ENCODE measurements around the gene TSPAN1.

The TSPAN1 gene

DNA sequence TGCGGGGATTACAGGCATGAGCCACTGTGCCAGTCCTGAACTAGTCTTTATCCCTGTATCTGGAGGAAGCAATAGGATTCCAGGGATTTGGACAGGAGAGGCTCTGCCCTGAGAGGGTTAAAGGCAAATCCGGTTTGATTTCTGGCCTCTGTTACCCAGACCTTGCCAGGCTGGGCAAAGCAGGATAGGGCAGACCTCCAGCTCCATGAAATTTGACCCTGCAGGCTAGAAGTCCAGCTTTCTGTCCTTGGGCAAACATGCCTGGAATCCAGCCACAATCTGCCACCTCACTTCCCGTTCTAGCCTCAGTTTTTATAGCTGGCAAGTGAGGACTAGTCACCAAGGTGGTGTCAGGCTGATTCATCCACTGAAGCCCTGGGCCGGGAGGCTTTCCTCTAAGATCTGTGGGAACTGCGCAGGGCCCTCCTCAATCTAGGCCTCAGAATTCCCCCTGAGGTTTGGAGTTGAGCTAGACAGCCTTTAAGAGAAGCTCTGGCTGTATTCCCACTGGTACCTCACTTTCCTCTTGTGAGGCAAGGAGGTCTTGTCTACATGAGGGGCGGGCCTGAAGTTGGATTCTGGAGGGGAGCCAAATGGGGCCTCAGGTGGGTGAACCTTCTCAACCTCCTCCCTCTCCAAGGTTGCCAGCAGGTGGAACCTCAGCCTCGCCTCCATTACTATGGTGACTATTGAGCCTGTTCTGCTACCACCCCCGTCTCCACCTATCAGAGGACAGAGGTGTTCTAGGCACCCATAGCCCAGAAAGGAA lies 8.4 kb downstream of the TSPAN1 start:
- intact Hi-C loops (cut with DNase I) = no loop called here
- DNase-seq = peak in 14 of 42 donors; percentile 27 to 71 (median 58)

DNA sequence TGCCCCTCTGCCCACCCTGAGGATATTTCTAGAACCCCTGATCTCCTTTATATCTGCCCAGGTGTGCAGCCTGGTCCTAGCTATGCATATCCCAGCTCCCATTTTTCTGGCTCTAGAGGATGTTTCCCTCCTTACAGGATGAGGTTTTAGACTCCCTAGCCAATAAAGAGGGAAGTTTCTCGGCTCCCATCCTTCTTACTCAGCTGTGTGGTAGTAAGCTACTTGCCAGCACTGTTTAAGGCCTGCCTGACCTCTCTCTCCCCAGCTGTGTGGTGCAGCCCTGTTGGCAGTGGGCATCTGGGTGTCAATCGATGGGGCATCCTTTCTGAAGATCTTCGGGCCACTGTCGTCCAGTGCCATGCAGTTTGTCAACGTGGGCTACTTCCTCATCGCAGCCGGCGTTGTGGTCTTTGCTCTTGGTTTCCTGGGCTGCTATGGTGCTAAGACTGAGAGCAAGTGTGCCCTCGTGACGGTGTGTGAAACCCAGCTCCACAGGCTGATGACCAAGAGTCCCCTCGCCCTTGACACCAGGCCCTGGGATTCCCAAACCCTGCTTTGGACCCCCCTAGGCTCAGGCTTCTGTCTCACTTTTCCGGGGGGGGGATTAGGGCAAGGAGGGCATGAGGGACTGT lies 9.2 kb downstream of the TSPAN1 start:
- DNase-seq = peak in 2 of 42 donors; percentile 12 to 39
- intact Hi-C loops (cut with DNase I) = no loop called here

DNA sequence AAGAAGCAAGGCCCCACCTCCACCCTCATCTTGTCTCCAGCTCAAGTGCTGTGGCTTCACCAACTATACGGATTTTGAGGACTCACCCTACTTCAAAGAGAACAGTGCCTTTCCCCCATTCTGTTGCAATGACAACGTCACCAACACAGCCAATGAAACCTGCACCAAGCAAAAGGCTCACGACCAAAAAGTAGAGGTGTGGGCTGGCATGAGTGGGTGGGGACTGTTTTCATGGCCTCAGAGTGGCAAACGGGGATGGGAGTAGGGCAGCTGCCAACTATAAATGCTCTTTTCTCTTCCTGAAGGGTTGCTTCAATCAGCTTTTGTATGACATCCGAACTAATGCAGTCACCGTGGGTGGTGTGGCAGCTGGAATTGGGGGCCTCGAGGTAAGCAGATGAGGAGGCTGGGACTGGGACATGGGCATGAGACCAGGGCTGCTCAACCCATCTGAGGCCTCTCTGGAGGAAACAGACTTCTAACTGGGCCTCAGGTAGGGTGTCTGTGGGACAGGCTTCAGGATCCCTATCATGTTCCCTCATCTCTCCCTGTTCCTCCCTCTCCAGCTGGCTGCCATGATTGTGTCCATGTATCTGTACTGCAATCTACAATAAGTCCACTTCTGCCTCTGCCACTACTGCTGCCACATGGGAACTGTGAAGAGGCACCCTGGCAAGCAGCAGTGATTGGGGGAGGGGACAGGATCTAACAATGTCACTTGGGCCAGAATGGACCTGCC lies 10.2 kb downstream of the TSPAN1 start:
- peak in 29 of 42 donors; percentile 26 to 86 (median 59) for DNase-seq
- intact Hi-C loops (cut with DNase I) = no loop called here

DNA sequence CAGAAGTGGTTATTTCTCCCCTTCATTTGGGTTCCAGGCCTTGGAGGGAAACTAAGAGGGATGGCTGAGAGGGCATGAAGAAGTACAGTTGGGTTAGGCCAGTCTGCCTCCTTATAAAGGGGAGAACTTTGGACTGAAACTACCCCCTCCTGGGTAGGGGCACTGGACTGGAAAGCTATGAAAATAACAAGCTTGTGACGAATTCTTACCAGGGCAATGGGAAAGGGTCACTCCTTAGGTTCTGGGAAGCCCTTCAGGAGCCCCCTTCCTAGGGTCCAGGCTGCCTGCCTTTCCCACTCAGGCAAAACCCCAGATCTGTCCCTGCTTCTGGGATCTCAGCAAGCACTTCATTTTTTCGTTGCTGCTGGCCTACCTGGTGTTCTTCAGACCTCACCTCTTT lies 11.2 kb downstream of the TSPAN1 start:
- intact Hi-C loops (cut with DNase I) = no loop called here

DNA sequence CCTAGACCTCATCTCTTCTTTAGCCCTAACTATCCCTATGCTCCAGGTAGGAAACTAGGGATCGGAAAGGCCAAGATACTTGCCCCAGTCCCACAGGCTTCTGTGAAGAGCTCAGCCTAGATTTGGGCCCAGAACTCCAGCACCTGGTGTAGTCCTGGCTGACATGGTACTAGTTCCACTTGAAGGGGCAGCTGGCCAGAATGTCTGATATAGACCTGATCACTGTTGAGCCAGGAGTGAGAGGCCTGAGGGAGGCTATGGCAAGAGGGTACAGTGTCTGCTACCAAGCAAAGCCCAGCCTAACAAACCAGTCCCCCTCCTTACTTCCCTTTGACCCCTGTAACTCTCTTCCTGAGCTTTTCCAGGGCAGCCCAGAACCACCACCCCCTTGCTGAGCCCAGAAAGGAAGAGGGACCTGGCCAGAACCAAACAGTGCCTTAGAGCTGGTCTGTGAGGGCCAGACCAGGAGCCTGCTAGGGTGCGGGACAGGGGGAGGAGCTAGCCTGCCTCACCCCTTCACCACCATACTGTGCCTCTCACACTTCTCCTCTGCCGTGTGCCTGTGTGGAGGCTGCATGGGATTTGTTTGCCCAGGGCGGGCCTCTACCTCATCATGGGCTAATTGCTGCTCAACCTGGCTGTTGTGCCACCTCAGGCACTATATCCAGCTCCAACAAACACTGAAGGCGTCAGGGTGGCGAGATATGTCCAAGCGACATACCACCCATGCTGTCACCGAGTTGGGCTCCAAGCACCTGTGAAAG lies 12.4 kb downstream of the TSPAN1 start:
- no peak for DNase-seq

More for the DNA sequence above, 11.2 kb downstream of the TSPAN1 start:
- no peak for DNase-seq

DNA sequence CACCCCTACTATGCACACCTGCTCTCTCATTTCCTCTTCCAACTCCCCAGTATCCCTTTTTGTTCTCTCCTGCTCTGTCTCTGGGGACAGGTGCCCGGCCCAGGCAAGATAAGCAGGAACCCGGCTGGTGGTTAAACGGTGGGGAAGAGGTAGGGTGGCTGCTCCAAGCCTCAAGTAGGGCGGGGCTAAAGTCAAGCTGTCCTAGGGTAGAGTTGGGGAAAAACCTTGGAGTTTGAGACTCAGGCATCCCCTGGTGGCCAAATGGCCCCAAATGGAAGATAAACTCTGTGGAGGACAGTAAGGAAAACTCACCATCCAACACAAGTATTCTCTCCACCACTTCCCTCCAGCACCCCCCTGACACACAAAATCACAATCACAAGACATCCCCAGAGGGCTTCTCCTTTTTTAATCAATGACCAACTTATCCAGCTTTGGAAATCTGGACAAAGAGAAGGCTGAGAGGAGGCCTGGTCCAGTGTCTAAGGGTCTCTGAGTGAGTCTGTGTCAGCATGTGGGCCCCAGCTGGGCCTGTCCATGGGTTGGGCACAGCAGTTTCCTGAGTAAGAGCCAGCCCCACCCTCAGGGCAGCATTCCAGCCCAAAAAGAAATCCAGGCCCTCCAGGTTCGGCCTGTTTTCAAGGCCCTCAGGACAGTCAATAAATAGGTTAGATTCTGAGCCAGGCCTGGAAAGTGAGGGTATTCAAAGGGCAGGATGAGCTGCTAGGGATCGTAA lies 13.6 kb downstream of the TSPAN1 start:
- intact Hi-C loops (cut with DNase I) = no loop called here
- DNase-seq = no peak

More for the DNA sequence above, 12.4 kb downstream of the TSPAN1 start:
- intact Hi-C loops (cut with DNase I) = no loop called here

DNA sequence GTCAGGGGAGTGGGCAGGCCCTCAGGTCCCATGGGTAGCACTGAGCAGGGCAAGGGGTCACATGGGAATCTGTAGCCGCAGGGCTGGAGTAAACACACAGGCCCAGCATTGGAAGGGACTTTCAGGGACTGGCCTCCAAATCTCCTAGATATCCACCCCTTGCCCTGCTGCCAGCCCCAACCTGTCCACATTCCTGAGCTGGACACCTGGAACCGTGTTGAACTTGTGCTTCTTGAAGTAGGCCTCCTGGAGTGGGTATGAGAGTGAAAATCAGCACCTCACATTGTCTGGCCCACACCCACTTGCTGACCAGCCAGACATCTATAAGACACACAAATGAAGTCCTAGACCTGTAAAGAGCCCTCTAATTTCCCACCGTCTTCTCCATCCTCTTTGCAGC lies 15.7 kb downstream of the TSPAN1 start:
- intact Hi-C loops (cut with DNase I) = no loop called here
- DNase-seq = no peak

DNA sequence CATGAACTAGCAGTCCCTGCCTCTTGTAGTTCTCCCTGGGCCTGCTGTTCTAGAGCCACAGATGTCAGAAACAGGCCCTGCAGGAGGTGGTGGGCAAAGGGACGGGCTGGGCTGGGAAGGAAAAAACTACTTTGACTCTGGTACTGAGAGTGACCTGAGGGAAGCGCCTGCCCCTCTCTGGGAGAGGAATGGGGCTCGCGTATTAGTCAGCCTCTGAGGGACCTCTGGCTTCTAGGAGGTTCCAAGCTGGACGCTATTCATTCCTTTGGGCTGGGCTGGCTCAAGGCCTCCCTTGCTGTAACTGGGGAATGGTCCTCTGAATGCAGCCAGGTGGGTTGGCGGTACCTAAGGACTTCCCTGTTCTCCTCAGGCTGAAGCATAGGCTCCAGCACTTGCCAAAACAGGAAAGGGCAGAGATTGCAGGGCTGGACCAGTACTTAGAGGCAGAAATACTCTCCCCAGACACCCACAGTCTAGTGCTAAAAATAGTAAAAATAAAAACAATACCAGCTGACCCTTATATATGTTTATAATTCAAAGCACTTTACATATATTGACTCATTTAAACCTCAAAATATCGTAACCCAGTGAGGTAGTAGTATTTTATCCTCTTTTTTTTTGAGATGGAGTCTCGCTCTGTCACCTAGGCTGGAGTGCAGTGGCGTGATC lies 16.3 kb downstream of the TSPAN1 start:
- no peak for DNase-seq
- intact Hi-C loops (cut with DNase I) = no loop called here

DNA sequence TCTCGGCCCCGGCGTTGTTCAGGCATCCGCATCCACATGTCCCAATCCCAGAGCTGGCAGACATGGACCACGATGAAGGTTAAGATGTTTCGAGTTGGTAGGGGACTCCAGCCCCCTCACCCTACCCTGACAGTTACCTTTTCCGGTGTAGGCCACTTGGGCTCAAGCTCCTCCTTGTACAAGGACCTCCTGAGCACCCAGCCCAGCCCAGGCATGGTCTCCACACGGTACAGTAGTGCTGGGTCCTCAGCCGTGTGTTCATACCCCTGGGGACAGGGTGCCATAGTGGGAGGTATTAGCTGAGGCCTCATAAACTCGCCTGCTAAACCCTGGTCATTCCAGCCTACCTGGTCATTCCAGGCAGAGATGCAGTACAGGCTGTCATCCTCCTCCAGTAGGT lies 17.3 kb downstream of the TSPAN1 start:
- intact Hi-C loops (cut with DNase I) = no loop called here
- no peak for DNase-seq

DNA sequence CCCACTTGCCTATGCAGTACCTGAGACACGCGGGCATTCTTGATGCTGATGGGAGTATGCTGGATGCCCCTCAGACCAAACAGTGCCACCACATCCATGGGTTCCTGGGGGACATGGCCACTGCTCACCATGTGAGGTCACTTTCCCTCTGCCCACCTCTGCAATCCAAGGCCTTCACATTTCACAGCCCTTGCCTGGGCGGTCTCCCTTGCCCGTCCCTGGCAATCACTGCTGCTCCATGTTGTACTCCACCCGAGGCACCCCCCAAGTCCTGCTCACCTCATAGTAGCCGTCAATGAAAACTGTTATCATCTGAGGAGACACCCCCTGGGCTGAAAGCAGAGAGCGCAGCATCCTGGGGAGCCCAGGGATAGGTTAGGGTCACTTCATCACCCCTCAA lies 18.4 kb downstream of the TSPAN1 start:
- no peak for DNase-seq
- intact Hi-C loops (cut with DNase I) = no loop called here

DNA sequence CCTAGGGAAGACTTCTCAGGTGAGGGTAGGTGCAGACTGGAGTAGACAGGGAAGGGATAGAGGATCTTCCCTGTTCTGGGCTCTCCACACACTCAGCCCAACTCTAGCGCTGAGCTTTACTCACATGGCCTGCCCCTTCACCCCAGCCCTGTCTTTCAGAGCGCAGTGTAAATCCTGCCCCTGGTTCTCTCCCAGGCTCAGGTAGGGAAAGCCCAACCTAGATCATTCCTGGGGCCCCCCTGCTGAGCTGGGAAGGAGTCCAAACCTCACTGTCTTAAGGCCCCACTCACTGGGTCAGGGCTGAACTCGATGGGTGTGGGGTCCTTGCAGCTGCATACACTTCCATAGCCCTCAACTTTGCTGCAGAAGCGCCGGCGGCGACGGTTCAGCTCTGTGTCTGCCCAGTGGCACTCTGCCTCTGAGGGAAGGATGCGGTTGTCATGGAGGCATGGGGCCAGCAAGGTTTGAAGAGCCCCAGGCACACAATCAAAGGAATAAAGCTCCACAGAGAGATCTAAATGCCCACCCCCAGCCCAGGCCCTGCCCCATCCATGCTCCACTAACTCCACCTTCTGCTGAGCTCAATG lies 19.2 kb downstream of the TSPAN1 start:
- no peak for DNase-seq
- intact Hi-C loops (cut with DNase I) = no loop called here

DNA sequence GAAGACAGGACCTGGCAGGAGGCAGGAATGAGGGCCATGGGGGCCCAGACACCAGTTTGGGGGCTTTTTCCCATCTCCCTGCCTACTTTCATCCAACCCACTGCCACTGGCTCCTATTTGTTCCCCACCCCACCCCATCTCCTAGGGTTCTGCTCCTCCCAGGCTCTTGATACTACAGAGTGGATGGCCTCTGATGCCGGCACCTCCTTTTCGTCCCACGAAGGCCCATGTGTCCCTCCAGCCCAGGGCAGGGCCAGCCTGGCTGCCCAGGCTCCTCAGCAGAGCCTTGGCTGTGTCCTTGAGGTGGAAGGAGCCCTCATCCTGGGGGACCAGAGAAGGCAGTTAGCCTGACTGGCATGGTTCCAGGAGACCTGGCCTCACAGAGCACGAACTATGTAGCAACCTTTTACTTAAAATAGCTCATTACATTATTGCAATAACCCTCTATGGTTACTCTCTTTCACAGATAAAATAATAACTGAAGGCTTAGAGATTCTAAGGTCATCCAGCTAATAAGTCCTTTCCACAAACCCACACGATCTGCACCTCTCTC lies 19.8 kb downstream of the TSPAN1 start:
- no peak for DNase-seq
- intact Hi-C loops (cut with DNase I) = no loop called here

DNA sequence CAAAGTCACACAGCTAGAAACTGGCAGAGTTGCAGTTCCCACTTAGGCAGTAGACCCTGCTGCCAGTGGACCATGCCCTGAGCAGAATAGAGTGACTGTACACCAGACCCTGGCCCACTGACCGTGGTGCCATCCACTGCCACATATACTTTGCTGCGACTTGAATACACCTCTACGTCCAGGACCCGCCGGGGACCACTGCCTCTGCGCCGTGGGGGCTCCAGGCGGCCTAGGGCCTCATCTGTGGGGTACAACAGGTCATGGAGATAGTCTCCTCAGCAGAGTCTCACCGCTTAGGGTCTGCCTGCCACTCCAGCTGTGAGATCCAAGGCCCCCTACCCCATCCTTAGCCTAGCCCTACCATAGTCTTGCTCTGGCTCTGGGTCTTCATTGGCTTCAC lies 21.7 kb downstream of the TSPAN1 start:
- intact Hi-C loops (cut with DNase I) = no loop called here
- DNase-seq = no peak

DNA sequence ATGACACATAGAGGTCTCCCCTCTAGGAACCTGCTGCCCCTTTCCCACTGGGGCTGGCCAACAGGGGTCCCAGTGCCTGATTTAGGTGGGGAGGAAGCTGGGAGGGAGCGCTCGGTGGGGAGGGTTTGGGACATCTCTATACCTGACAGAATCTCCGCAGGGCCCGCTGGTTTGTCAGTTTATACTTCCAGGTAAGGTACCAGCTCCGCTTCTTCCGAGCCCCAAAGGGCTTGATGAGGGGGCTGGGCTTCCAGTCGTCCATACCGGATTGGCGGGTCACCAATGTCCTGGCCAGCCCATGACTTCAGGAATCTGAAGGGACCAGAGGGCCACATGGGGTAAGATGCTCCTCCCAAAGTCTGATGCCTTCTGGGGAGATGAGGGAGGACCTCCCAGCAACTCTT lies 22.7 kb downstream of the TSPAN1 start:
- DNase-seq = no peak
- intact Hi-C loops (cut with DNase I) = no loop called here

DNA sequence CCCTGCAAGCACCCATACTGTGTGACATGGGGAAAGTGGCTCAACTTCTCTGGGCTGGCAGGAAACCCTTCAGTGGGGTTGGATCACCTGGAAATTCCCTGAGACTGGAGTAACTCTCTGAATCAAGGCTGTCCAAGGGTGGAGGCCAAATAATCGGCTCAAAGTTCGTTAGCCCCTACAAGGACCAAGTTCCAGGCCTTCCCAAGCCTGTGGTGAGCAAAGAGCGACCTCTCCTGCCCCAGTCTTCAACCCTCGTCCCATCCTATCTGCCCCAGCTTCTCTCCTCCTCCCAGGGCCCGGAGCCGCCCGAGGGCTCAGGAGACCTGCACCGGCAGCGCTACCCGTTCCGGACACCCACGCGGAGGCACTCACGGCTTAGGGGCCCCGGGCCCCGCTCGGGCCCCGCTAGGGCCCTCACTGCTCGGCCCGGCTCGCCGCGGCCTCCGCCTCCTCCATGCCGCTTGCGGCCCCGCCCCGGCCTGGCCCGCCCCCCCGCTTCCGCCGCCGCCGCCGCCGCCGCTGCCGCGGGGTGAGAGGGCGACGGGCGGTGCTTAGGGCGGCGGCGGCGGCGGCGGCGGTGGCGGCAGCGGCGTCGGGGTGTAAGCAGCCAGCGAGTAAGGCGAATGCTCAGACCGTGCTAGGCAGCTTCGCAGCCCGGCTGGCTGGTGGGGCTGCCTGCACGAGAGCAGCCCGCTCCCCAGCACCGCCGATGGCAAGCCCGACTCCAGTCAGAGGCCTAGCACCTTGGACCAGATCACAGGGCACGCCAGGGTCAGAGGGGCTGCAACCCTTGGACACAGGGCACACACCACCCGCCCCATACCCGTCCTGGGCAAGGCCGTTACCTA lies 23.3 kb downstream of the TSPAN1 start, which contains the start of gene POMGNT1:
Gene POMGNT1, minus strand, starts transcription at position 471 of the 848 bp plus-strand sequence. CDS start 613 bp downstream, outside the sequence.
- intact Hi-C loops (cut with DNase I) = no loop called here
- DNase-seq = peak in 40 of 42 donors; percentile 30 to 86 (median 75)

DNA sequence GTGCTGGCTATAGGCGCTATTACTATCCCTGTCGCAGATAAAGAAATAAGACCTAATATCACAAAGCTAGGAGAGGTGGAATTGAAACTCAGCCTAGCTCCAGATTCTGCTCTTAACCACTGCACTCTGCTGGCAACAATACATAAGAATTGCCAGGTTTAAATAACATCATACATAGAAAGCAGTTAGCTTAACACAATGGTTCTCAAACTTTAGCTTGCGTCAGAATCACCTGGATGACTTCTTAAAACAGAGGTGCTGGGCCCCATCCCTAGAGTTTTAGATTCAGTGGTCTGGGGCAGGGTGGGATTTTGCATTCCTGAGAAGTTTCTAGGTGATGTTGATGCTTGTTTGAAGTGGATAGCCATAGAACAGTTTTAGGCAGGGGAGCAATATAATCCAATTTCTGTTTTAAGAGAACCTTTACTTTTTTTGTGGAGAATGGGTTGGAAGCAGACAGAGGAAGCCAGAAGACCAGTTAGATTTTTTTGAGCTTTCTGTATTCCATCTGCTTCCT lies 24.4 kb downstream of the TSPAN1 start:
- DNase-seq = peak in 1 of 42 donors; percentile 1
- intact Hi-C loops (cut with DNase I) = no loop called here
